Mucosa of stomach (tissue), 1 donor: ENCODE results near the gene ZWINT.

Experiments
- H3K27me3 ChIP-seq: one replicate; pipeline ENCODE4 v1.7.0; 2013; ENCODE audit warnings: mild to moderate bottlenecking, low read length; ENCODE audit not compliant: control insufficient read depth, insufficient read depth
- H3K36me3 ChIP-seq: one replicate; pipeline ENCODE4 v1.7.0; 2013; ENCODE audit warnings: low read length; ENCODE audit not compliant: control insufficient read depth, insufficient read depth
- H3K4me1 ChIP-seq: one replicate; pipeline ENCODE4 v1.7.0; 2013; ENCODE audit warnings: mild to moderate bottlenecking, low read length; ENCODE audit not compliant: control insufficient read depth, insufficient read depth
- H3K4me3 ChIP-seq: one replicate; pipeline ENCODE4 v1.7.0; 2013; ENCODE audit warnings: low read length
- H3K9ac ChIP-seq: one replicate; pipeline ENCODE4 v1.7.0; 2013; ENCODE audit warnings: mild to moderate bottlenecking, low read length, moderate library complexity
- H3K9me3 ChIP-seq: one replicate; pipeline ENCODE4 v1.7.0; 2013; ENCODE audit warnings: mild to moderate bottlenecking, low read length, moderate library complexity; ENCODE audit not compliant: control insufficient read depth
- donor health status: Pancreatic carcinoma.

The ZWINT gene

DNA sequence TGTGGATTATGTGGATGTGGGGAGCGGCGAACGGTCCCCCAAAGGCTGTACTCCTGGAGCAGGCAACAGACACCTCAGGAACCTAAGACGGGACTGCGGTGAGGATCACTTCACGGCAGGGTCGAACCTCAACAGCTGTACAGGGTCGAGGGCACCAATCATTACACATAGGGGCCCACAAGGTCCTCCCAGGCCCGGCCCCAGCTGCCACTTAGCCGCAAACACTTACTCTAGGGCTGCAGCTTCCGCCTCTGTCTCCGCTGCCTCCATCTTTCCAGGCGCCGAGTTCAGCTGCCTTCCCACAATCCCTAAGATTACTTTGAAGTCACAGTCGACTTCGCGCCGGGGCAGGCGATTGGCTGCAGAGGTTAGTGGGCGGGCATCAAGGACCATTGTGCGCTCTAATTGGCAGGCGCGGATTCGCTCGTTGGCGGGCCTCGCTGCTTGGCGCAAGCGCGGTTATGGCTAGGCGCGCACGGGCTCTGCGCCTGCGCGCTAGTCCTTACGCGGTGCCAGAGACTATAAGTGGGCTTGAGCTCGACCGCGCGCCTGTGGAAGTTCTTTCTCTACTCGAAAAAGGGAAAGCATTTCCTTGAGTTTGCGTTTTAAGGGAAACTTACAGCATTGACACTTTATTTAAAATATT is at the start of gene ZWINT:
ZWINT (minus strand) TSS at position 293 of the 646 bp plus-strand sequence; CDS start at position 270, 23 bp downstream.
- Histone ChIP-seq H3K4me1 (peaks cover 9% of the 10 kb centered on the region), H3K9ac (peak within 1 kb of the TSS; percentile 80), H3K4me3 (peak within 1 kb of the TSS; percentile 79), H3K27me3 (no peaks in the 10 kb centered on the region), H3K36me3 (no peaks in the 10 kb centered on the region), H3K9me3 (no peaks in the 10 kb centered on the region)

- no peaks in the 10 kb centered on the region for H3K27me3 ChIP-seq
Measured at GRCh38 chr10:56383806-56384205, 22.7 kb upstream of the ZWINT start.

DNA sequence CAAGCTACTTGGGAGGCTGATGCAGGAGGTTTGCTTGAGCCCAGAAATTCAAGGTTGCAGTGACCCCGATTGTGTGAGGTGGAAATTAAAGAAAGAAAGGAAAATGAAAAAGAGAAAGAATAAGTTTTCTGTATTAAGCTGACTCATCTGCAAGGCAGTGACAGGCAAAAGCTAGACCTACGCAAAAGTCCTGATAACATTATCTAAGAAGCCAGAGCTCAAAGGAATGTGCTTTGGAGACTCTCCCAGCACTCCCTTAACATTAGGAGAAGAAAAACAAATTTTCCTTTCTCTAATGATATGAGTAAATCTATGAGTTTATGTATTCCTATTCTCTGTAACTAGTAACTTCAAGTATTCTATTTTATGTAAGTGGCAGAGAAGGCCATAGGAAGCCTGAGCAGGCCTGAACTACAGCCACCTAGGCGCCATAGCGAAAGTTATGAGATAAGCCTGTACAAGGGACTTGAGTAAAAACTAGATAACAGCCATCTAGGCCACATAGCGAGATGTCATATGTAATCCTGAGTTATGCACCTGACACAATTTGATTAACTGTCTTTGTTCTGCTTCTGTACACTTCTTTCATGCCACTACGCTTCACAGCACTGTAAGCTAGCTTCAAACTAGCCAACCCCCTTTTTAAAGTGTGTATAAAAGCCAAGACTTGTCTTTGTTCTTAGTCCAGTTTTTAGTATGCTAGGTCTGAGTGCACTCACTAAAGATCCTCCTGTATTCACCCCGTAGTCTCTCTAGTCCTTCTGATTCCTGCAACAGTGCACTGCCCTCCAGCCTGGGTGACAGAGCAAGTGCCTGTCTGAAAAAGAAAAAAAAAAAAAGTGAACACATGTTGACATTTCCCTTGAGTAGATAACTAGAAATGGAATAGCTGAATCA is 9.4 kb upstream of the ZWINT start:
- no peak overlapping the region for H3K4me3 ChIP-seq
- no peaks in the 10 kb centered on the region for H3K9me3 ChIP-seq
- H3K36me3 ChIP-seq: no peaks in the 10 kb centered on the region
- H3K27me3 ChIP-seq: no peaks in the 10 kb centered on the region
- no peak overlapping the region for H3K9ac ChIP-seq
- H3K4me1 ChIP-seq: no peaks in the 10 kb centered on the region

More at GRCh38 chr10:56383806-56384205, 22.7 kb upstream of the ZWINT start:
- no peak overlapping the region for H3K9ac ChIP-seq
- no peaks in the 10 kb centered on the region for H3K9me3 ChIP-seq
- no peaks in the 10 kb centered on the region for H3K36me3 ChIP-seq
- H3K4me1 ChIP-seq: no peaks in the 10 kb centered on the region
- no peak overlapping the region for H3K4me3 ChIP-seq

- Histone ChIP-seq H3K36me3 (no peaks in the 10 kb centered on the region), H3K27me3 (no peaks in the 10 kb centered on the region), H3K9me3 (no peaks in the 10 kb centered on the region), H3K9ac (peak overlapping the region; percentile 80), H3K4me1 (peaks cover 9% of the 10 kb centered on the region), H3K4me3 (peak overlapping the region; percentile 79)
Measured at GRCh38 chr10:56360583-56360966, 484 bp downstream of the ZWINT start.

GRCh38 chr10:56359837-56360236 is 1.2 kb downstream of the ZWINT start:
- Histone ChIP-seq H3K4me3 (no peak overlapping the region), H3K9me3 (no peaks in the 10 kb centered on the region), H3K4me1 (peaks cover 9% of the 10 kb centered on the region), H3K36me3 (no peaks in the 10 kb centered on the region), H3K9ac (no peak overlapping the region), H3K27me3 (no peaks in the 10 kb centered on the region)

GRCh38 chr10:56357018-56357417 is 4.0 kb downstream of the ZWINT start:
- no peaks in the 10 kb centered on the region for H3K27me3 ChIP-seq
- no peaks in the 10 kb centered on the region for H3K9me3 ChIP-seq
- no peak overlapping the region for H3K9ac ChIP-seq
- H3K4me3 ChIP-seq: no peak overlapping the region
- no peaks in the 10 kb centered on the region for H3K36me3 ChIP-seq
- H3K4me1 ChIP-seq: peaks cover 9% of the 10 kb centered on the region

DNA sequence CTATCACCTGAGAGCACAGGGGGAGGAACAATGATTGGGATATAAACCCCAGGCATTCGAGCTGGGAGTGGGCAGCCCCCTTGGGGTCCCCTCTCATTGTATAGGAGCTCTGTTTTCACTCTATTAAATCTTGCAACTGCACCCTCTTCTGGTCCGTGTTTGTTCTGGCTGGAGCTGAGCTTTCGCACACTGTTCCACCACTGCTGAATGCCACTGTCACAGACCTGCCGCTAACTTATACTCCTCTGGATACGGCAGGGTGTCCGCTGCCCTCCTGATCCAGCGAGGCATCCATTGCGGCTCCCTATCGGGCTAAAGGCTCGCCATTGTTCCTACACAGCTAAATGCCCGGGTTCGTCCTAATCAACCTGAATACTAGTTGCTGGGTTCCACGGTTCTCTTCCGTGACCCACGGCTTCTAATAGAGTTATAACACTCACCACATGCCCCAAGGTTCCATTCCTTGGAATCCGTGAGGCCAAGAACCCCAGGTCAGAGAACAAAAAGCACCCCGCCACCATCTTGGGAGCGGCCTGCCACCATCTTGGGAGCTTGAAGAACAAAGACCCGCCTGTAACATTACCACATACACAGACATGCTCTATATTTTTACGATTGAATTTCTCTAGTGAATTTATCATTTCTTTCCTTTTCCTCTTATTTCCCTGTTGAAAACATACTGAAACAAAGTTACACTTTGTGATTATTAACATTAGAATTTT is 9.0 kb downstream of the ZWINT start:
- Histone ChIP-seq H3K4me3 (no peak overlapping the region), H3K9me3 (no peaks in the 10 kb centered on the region), H3K27me3 (no peaks in the 10 kb centered on the region), H3K9ac (no peak overlapping the region), H3K4me1 (no peaks in the 10 kb centered on the region), H3K36me3 (no peaks in the 10 kb centered on the region)

DNA sequence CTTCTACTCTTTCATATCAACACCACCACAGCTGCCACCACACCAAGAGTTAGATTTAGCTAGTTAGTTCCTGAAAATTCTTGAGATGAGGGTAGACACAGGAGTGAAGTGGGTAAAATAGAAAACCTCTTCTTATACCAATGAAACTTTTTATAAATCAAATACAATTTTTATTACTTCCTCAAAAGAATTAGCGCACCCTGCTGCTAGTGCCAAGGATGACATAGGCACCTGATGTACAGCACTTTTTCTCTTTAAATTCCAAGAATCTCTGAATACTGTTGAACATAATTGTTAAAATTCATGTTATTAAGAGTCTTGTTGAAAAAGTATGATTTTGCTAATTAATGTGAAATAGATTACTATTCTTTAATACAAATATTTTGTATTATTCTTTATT is 11.4 kb downstream of the ZWINT start:
- Histone ChIP-seq H3K36me3 (no peaks in the 10 kb centered on the region), H3K4me1 (no peaks in the 10 kb centered on the region), H3K9me3 (no peaks in the 10 kb centered on the region), H3K27me3 (no peaks in the 10 kb centered on the region), H3K9ac (no peak overlapping the region), H3K4me3 (no peak overlapping the region)

- H3K9me3 ChIP-seq: no peaks in the 10 kb centered on the region
Measured at GRCh38 chr10:56348101-56348500, 13.0 kb downstream of the ZWINT start.

GRCh38 chr10:56346845-56347415 is 14.1 kb downstream of the ZWINT start:
- no peaks in the 10 kb centered on the region for H3K36me3 ChIP-seq
- H3K4me3 ChIP-seq: no peak overlapping the region
- H3K9me3 ChIP-seq: no peaks in the 10 kb centered on the region
- no peaks in the 10 kb centered on the region for H3K4me1 ChIP-seq
- no peak overlapping the region for H3K9ac ChIP-seq
- no peaks in the 10 kb centered on the region for H3K27me3 ChIP-seq

More at GRCh38 chr10:56348101-56348500, 13.0 kb downstream of the ZWINT start:
- no peaks in the 10 kb centered on the region for H3K4me1 ChIP-seq
- no peak overlapping the region for H3K9ac ChIP-seq
- no peaks in the 10 kb centered on the region for H3K27me3 ChIP-seq
- H3K4me3 ChIP-seq: no peak overlapping the region
- H3K36me3 ChIP-seq: no peaks in the 10 kb centered on the region

DNA sequence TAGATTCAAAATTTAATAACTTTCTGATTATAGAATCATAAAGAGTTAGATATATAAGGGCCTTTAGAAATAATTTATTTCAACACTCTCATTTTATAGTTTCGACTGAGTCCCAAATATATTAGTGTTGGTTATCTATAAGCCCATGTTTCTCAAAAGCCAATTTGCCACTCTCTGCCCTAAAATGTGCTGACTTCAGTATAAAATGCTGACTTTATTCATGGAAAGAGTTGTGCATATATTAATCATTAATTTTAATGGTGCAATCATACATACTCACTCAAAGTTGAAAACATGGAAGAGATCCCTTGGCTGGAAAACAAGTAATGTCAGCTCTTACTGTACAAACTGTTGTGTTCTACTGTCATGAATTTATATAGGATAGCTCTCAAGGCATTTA is 19.4 kb downstream of the ZWINT start:
- no peak overlapping the region for H3K4me3 ChIP-seq
- no peaks in the 10 kb centered on the region for H3K27me3 ChIP-seq
- H3K9me3 ChIP-seq: no peaks in the 10 kb centered on the region
- H3K4me1 ChIP-seq: no peaks in the 10 kb centered on the region
- no peak overlapping the region for H3K9ac ChIP-seq
- no peaks in the 10 kb centered on the region for H3K36me3 ChIP-seq
